Smooth muscle cell (in vitro differentiated cells): ENCODE data around the gene VDR. TPM values are rescaled to one million over a fixed set of nuclear protein-coding genes. Genes with fewer than 3 reads are reported as not detected.
"Not testable (repeated sequence)": the region's sequence is repeated elsewhere in the genome, so short reads cannot be mapped to it uniquely, and the experiment has no call there.

Experiments
- DNase-seq: peaks from one replicate; lab custom pipeline; 2025; ENCODE audit not compliant: unreplicated experiment; lab: John Stamatoyannopoulos, UW
- H2AFZ ChIP-seq: fragments of 200-600 bp; sonication (generic); 2 replicates; pipeline ENCODE4 v1.6.0; 2016; ENCODE audit warnings: antibody characterized with exemption, low read depth, mild to moderate bottlenecking
- H3F3A ChIP-seq: fragments of 200-600 bp; sonication (generic); 2 replicates; pipeline ENCODE4 v1.6.0; 2017; ENCODE audit warnings: antibody characterized with exemption, low read depth
- H3K27ac ChIP-seq: fragments of 200-600 bp; sonication (generic); 2 replicates; pipeline ENCODE4 v1.5.1; 2016; ENCODE audit warnings: low read depth, mild to moderate bottlenecking
- H3K27me3 ChIP-seq: fragments of 200-600 bp; sonication (generic); 2 replicates; pipeline ENCODE4 v1.6.1; 2016; ENCODE audit warnings: low read depth, mild to moderate bottlenecking
- H3K36me3 ChIP-seq: fragments of 200-600 bp; sonication (generic); 2 replicates; pipeline ENCODE4 v1.5.1; 2016; ENCODE audit warnings: low read depth
- H3K4me1 ChIP-seq: fragments of 200-600 bp; sonication (generic); 2 replicates; pipeline ENCODE4 v1.5.1; 2016; ENCODE audit warnings: low read depth
- H3K4me2 ChIP-seq: fragments of 200-600 bp; sonication (generic); 2 replicates; pipeline ENCODE4 v1.6.0; 2016; ENCODE audit warnings: mild to moderate bottlenecking
- H3K4me3 ChIP-seq: fragments of 200-600 bp; sonication (generic); 2 replicates; pipeline ENCODE4 v1.5.1; 2016; ENCODE audit warnings: mild to moderate bottlenecking
- H3K79me2 ChIP-seq: fragments of 200-600 bp; sonication (generic); 2 replicates; pipeline ENCODE4 v1.6.0; 2016; ENCODE audit warnings: low read depth, mild to moderate bottlenecking
- H3K9ac ChIP-seq: fragments of 200-600 bp; sonication (generic); 2 replicates; pipeline ENCODE4 v1.6.0; 2016; ENCODE audit warnings: low read depth
- H3K9me3 ChIP-seq: fragments of 200-600 bp; sonication (generic); replicated peaks from 2 replicates; pipeline ENCODE4 v1.5.1; 2016; ENCODE audit warnings: low read depth
- H4K20me1 ChIP-seq: fragments of 200-600 bp; sonication (generic); 2 replicates; pipeline ENCODE4 v1.6.0; 2016; ENCODE audit warnings: low read depth
- WGBS: methylation state at CpG from one replicate; pipeline ENCODE4 v1.1.7; 2016; ENCODE audit warnings: low lambda C conversion rate; 5-methylcytosine and 5-hydroxymethylcytosine counted together
- polyA plus RNA-seq: library from polyadenylated mRNA; unstranded; fragments of >200 nt; fragmentation: Nextera tagmentation; extraction: Ambion mirVana; gene quantifications from 2 replicates; pipeline ENCODE4 v1.2.1, GENCODE V29; 2016
- total RNA-seq: library from RNA; depleted of rRNA; stranded (reverse); fragments of >200 nt; gene quantifications from 2 replicates; pipeline ENCODE4 v1.2.3, GENCODE V29; 2014
- TF ChIP-seq, protein P1 (sequence below): fragments of 200-600 bp; sonication (generic); IDR thresholded peaks from 2 replicates; pipeline ENCODE4 v1.5.1; 2017; ENCODE audit warnings: borderline replicate concordance, mild to moderate bottlenecking, antibody characterized with exemption; ENCODE audit not compliant: insufficient read depth, poor library complexity, severe bottlenecking

The VDR gene
- total and polyA plus RNA-seq, 2 experiments from 2014 or later: 8.0 to 16.5 TPM

DNA sequence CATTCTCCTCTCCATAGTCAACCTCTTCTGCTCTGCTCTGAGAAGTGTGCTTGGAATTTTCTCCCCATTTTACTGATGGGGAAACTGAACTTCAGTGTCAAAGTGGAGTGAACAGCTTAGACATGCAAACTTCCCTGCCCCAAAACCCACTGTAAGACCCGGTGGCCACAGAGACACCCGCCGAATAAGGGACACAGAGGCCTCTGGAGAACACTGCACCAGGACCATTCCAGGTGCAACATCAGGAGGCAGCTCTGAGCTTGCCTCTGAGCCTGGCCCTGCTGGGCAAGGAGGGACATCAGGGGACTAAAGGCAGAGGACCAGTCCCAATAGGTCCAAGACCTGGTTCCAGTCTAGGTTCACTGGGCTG is 86.8 kb downstream of the VDR start:
- peaks cover 34% of the 10 kb centered on the region for H3F3A ChIP-seq
- H3K4me1 ChIP-seq: peaks cover 52% of the 10 kb centered on the region
- TF ChIP-seq, protein P1, sequence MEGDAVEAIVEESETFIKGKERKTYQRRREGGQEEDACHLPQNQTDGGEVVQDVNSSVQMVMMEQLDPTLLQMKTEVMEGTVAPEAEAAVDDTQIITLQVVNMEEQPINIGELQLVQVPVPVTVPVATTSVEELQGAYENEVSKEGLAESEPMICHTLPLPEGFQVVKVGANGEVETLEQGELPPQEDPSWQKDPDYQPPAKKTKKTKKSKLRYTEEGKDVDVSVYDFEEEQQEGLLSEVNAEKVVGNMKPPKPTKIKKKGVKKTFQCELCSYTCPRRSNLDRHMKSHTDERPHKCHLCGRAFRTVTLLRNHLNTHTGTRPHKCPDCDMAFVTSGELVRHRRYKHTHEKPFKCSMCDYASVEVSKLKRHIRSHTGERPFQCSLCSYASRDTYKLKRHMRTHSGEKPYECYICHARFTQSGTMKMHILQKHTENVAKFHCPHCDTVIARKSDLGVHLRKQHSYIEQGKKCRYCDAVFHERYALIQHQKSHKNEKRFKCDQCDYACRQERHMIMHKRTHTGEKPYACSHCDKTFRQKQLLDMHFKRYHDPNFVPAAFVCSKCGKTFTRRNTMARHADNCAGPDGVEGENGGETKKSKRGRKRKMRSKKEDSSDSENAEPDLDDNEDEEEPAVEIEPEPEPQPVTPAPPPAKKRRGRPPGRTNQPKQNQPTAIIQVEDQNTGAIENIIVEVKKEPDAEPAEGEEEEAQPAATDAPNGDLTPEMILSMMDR: peak; percentile 8
- WGBS: 90% methylated on average over 3 of the region's 3 CpGs
- H2AFZ ChIP-seq: no peak overlapping the region
- peak overlapping the region; percentile 97 for H3K27ac ChIP-seq
- no peak overlapping the region for H3K9ac ChIP-seq
- peak overlapping the region; percentile 96 for H3K4me2 ChIP-seq
- H3K79me2 ChIP-seq: peaks cover 60% of the 10 kb centered on the region
- H4K20me1 ChIP-seq: peaks cover 38% of the 10 kb centered on the region
- H3K36me3 ChIP-seq: no peaks in the 10 kb centered on the region
- no peaks in the 10 kb centered on the region for H3K9me3 ChIP-seq
- H3K4me3 ChIP-seq: peak overlapping the region; percentile 76
- DNase-seq: no peak
- no peaks in the 10 kb centered on the region for H3K27me3 ChIP-seq

DNA sequence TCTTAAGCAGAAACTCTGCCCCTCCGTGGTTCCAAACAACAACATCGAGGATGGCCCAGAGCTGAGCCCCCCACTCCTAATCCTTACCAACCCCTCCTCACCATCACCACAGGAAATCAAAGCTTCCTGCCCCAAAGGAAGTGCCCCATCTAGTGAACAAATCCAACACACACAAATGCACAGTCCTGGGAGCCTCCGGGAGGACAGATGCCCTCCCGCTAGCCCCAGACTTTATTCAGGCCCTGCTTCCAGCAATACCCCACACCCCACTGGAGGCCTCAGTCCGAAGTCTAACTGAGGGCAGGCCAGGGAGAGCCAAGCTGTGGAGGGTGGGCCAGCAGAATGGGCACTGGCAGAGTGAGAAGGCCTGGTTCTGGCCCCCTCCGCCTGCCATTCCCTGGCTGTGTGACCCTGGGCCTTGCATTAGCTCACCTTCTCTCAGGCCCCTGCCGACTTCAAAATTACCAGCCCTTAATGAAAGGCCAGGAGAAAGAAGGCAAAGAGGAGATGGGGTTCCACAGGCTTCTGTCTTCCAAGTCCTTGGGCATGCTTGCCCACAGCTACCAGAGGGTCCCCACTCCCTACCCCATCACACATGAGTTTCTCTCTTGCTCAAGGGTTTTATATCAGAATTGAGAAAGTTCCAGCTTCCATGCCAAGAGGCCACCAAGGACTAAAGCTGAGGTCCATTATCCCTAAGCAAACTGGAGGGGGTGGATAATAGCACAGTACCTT is 87.4 kb downstream of the VDR start:
- H3K79me2 ChIP-seq: peaks cover 60% of the 10 kb centered on the region
- 62% methylated on average over 7 of the region's 7 CpGs for WGBS
- peaks cover 41% of the 10 kb centered on the region for H4K20me1 ChIP-seq
- peak overlapping the region; percentile 96 for H3K4me2 ChIP-seq
- H3K27ac ChIP-seq: peak overlapping the region; percentile 97
- H3K4me1 ChIP-seq: peaks cover 56% of the 10 kb centered on the region
- peaks cover 30% of the 10 kb centered on the region for H3F3A ChIP-seq
- H3K9ac ChIP-seq: peak overlapping the region; percentile 30
- H2AFZ ChIP-seq: no peak overlapping the region
- H3K4me3 ChIP-seq: peak overlapping the region; percentile 76
- H3K27me3 ChIP-seq: no peaks in the 10 kb centered on the region
- DNase-seq: no peak
- H3K36me3 ChIP-seq: no peaks in the 10 kb centered on the region
- TF ChIP-seq, protein P1: no peak
- no peaks in the 10 kb centered on the region for H3K9me3 ChIP-seq

DNA sequence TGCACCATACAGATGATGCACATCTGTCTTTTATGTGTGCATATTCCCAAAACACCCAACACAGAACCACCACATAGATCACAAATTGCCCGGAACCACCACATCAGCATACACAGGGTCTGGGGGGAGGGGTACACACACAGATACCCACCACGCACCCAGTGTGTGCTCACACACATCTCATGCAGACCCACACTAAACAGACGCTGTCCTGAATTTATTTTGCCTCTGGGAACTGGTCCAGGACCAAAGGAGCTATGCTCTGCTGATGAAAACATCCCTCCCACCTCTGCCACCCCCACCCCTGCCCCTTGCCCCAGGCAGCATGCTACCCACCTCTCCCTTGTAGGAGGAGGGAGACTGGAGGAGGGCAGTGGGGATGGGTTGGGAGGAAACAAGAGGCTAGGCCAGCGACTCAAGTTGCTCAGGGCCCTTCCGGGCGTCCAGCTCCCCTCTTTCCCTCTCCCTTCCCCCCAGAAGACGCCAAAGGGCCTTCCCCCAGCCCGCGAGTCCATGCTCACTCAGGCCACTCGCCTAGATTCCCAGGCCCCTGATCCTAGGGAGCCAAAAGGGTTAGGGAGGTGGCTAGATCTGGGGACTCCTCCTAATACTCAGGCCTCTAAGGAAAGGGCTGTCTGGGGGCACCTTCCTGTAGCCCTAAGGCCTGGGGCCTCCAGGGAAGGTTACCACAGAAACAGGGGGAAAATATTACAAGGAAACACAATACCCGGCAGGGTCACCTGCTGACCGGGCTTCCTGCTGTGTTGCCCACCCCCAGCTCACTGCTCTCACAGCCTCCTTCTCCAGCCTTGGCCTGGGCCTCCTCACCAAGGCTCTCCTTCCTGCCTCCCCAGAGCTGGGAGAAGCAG is 88.2 kb downstream of the VDR start:
- DNase-seq: no peak
- peak overlapping the region; percentile 96 for H3K4me2 ChIP-seq
- H3F3A ChIP-seq: peaks cover 33% of the 10 kb centered on the region
- H4K20me1 ChIP-seq: peaks cover 47% of the 10 kb centered on the region
- H3K9ac ChIP-seq: peak overlapping the region; percentile 30
- H3K36me3 ChIP-seq: no peaks in the 10 kb centered on the region
- 57% methylated on average over 9 of the region's 12 CpGs for WGBS
- peak overlapping the region; percentile 97 for H3K27ac ChIP-seq
- peaks cover 59% of the 10 kb centered on the region for H3K4me1 ChIP-seq
- TF ChIP-seq, protein P1: no peak
- H3K9me3 ChIP-seq: no peaks in the 10 kb centered on the region
- H3K27me3 ChIP-seq: no peaks in the 10 kb centered on the region
- peaks cover 66% of the 10 kb centered on the region for H3K79me2 ChIP-seq
- H2AFZ ChIP-seq: no peak overlapping the region
- H3K4me3 ChIP-seq: peak overlapping the region; percentile 6

DNA sequence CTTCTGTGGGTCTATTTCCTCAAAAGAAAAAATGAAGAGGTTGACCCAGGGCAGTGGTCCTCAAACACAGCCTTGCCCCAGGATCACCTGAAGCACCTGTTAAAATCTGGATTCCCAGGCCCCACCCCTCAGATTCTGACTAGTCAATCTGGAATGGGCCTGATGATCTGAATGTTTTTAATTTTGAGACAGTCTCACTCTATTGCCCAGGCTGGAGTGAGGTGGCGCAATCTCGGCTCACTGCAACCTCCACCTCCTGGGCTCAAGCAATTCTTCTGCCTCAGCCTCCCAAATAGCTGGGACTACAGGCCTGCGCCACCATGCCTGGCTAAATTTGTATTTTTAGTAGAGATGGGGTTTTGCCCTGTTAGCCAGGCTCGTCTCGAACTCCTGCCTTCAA is 89.3 kb downstream of the VDR start:
- peaks cover 34% of the 10 kb centered on the region for H3F3A ChIP-seq
- H2AFZ ChIP-seq, DNase-seq, H3K9me3 ChIP-seq, H3K27me3 ChIP-seq, H3K4me2 ChIP-seq, H3K9ac ChIP-seq, H3K4me3 ChIP-seq, H3K36me3 ChIP-seq: not testable (repeated sequence)
- 99% methylated on average over 5 of the region's 5 CpGs for WGBS
- peak overlapping the region; percentile 3 for H3K27ac ChIP-seq
- H3K4me1 ChIP-seq: peaks cover 59% of the 10 kb centered on the region
- H4K20me1 ChIP-seq: peaks cover 59% of the 10 kb centered on the region
- H3K79me2 ChIP-seq: peaks cover 76% of the 10 kb centered on the region
